Astrocyte (in vitro differentiated cells and primary cell): ENCODE measurements around the gene PARD3B. TPM values are rescaled to one million over a fixed set of nuclear protein-coding genes. Genes with fewer than 3 reads are reported as not detected.

Experiments
- DNase-seq: peaks from one replicate; pipeline ENCODE4 v3.0.0-alpha.2; 2010; ENCODE audit warnings: low read depth
- FAIRE-seq: peaks from 2 replicates; lab custom pipeline; 2011; peaks lifted over from hg19 to GRCh38; lab: Jason Lieb, UNC
- H2AFZ ChIP-seq: 2 replicates; pipeline ENCODE4 v1.6.0; 2012; ENCODE audit warnings: low read depth, low read length, inconsistent platforms
- H3K27ac ChIP-seq: 2 replicates; pipeline ENCODE4 v1.5.1; 2011; ENCODE audit warnings: low read depth, low read length, inconsistent platforms
- H3K27me3 ChIP-seq: 2 replicates; pipeline ENCODE4 v1.6.0; 2011; ENCODE audit warnings: low read length, inconsistent platforms; ENCODE audit not compliant: insufficient read depth
- H3K36me3 ChIP-seq: 2 replicates; pipeline ENCODE4 v1.5.1; 2011; ENCODE audit warnings: low read length, inconsistent platforms; ENCODE audit not compliant: insufficient read depth
- H3K4me1 ChIP-seq: 2 replicates; pipeline ENCODE4 v1.5.1; 2011; ENCODE audit warnings: low read length, inconsistent platforms; ENCODE audit not compliant: insufficient read depth
- H3K4me2 ChIP-seq: 2 replicates; pipeline ENCODE4 v1.6.0; 2012; ENCODE audit warnings: low read length, inconsistent platforms
- H3K4me3 ChIP-seq: 2 replicates; pipeline ENCODE4 v1.5.1; 2011; ENCODE audit warnings: low read depth, mild to moderate bottlenecking, low read length, inconsistent platforms; ENCODE audit not compliant: insufficient read depth
- H3K79me2 ChIP-seq: 2 replicates; pipeline ENCODE4 v1.6.0; 2012; ENCODE audit warnings: mild to moderate bottlenecking, low read length, inconsistent platforms; ENCODE audit not compliant: insufficient read depth
- H3K9ac ChIP-seq: 2 replicates; pipeline ENCODE4 v1.6.0; 2012; ENCODE audit warnings: mild to moderate bottlenecking, low read length, inconsistent platforms
- H3K9me3 ChIP-seq: 2 replicates; pipeline ENCODE4 v1.5.1; 2012; ENCODE audit warnings: low read depth, mild to moderate bottlenecking, low read length, inconsistent platforms; ENCODE audit not compliant: insufficient read depth
- H4K20me1 ChIP-seq: 2 replicates; pipeline ENCODE4 v1.6.0; 2012; ENCODE audit warnings: low read length, inconsistent platforms; ENCODE audit not compliant: insufficient read depth
- H3K27ac Mint-ChIP-seq: one replicate; pipeline ENCODE4 v1.8.0; 2021; ENCODE audit warnings: mild to moderate bottlenecking, mixed read lengths; ENCODE audit not compliant: unreplicated experiment
- H3K27me3 Mint-ChIP-seq: one replicate; pipeline ENCODE4 v1.8.0; 2021; ENCODE audit warnings: low read depth, mixed read lengths; ENCODE audit not compliant: unreplicated experiment
- H3K36me3 Mint-ChIP-seq: one replicate; pipeline ENCODE4 v1.8.0; 2021; ENCODE audit warnings: low read depth, mixed read lengths; ENCODE audit not compliant: unreplicated experiment
- H3K4me1 Mint-ChIP-seq: one replicate; pipeline ENCODE4 v1.8.0; 2021; ENCODE audit warnings: low read depth, mixed read lengths; ENCODE audit not compliant: unreplicated experiment
- H3K4me3 Mint-ChIP-seq: one replicate; pipeline ENCODE4 v1.8.0; 2021; ENCODE audit warnings: mild to moderate bottlenecking, moderate library complexity, mixed read lengths; ENCODE audit not compliant: unreplicated experiment
- H3K9me3 Mint-ChIP-seq: one replicate; pipeline ENCODE4 v1.8.0; 2021; ENCODE audit warnings: mild to moderate bottlenecking, mixed read lengths; ENCODE audit not compliant: unreplicated experiment
- EZH2 ChIP-seq: IDR thresholded peaks from 2 replicates; pipeline ENCODE4 v1.6.1; 2012; ENCODE audit warnings: mild to moderate bottlenecking, low read length, inconsistent platforms; ENCODE audit not compliant: insufficient read depth
- total RNA-seq: library from RNA; stranded (reverse); gene quantifications from 2 replicates; pipeline ENCODE4 v1.2.1, GENCODE V29; 2021
- TF ChIP-seq, protein P1 (sequence below): IDR thresholded peaks from 2 replicates; pipeline ENCODE4 v1.5.1; 2011; ENCODE audit warnings: low read depth, mild to moderate bottlenecking, inconsistent platforms, low read length, moderate library complexity; ENCODE audit not compliant: insufficient read depth

PARD3B gene
- total RNA-seq, 1 donor from 2014 or later: 6.5 TPM

DNA sequence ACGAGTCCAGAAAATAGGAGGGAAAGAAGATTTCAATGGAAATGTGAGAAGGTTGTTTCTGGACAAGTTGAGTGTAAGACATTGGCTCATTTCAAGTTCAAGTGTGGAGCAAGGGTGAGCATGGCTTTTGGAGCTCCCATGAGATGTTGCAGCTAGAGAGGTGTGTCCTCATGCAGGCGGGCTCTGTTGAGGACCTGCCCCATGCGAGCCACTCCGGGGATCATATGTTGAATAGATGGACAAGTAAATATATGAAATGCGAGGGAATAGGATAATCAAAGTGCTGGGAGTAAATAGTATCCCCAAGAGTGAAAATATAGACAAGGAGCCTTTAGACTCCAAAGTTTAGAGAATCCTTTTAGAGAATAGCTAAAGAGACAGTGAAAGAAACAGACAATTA lies 936.6 kb downstream of the PARD3B start:
- Histone ChIP-seq H2AFZ (no peak overlapping the region), H4K20me1 (no peaks in the 10 kb centered on the region), H3K36me3 (no peaks in the 10 kb centered on the region), H3K27me3 (no peaks in the 10 kb centered on the region), H3K4me1 (peaks cover 6% of the 10 kb centered on the region), H3K4me3 (no peak overlapping the region), H3K79me2 (no peaks in the 10 kb centered on the region), H3K27ac (no peak overlapping the region), H3K4me2 (no peak overlapping the region), H3K9me3 (no peaks in the 10 kb centered on the region), H3K9ac (no peak overlapping the region)
- no peaks in the 10 kb centered on the region for H3K36me3 Mint-ChIP-seq
- no peaks in the 10 kb centered on the region for H3K27me3 Mint-ChIP-seq
- FAIRE-seq (no peak), DNase-seq (no peak)
- no peaks in the 10 kb centered on the region for H3K9me3 Mint-ChIP-seq
- H3K27ac Mint-ChIP-seq: no peak overlapping the region
- H3K4me3 Mint-ChIP-seq: no peak overlapping the region
- TF ChIP-seq EZH2: no peak
- TF ChIP-seq, protein P1, sequence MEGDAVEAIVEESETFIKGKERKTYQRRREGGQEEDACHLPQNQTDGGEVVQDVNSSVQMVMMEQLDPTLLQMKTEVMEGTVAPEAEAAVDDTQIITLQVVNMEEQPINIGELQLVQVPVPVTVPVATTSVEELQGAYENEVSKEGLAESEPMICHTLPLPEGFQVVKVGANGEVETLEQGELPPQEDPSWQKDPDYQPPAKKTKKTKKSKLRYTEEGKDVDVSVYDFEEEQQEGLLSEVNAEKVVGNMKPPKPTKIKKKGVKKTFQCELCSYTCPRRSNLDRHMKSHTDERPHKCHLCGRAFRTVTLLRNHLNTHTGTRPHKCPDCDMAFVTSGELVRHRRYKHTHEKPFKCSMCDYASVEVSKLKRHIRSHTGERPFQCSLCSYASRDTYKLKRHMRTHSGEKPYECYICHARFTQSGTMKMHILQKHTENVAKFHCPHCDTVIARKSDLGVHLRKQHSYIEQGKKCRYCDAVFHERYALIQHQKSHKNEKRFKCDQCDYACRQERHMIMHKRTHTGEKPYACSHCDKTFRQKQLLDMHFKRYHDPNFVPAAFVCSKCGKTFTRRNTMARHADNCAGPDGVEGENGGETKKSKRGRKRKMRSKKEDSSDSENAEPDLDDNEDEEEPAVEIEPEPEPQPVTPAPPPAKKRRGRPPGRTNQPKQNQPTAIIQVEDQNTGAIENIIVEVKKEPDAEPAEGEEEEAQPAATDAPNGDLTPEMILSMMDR: no peak
- peaks cover 13% of the 10 kb centered on the region for H3K4me1 Mint-ChIP-seq

DNA sequence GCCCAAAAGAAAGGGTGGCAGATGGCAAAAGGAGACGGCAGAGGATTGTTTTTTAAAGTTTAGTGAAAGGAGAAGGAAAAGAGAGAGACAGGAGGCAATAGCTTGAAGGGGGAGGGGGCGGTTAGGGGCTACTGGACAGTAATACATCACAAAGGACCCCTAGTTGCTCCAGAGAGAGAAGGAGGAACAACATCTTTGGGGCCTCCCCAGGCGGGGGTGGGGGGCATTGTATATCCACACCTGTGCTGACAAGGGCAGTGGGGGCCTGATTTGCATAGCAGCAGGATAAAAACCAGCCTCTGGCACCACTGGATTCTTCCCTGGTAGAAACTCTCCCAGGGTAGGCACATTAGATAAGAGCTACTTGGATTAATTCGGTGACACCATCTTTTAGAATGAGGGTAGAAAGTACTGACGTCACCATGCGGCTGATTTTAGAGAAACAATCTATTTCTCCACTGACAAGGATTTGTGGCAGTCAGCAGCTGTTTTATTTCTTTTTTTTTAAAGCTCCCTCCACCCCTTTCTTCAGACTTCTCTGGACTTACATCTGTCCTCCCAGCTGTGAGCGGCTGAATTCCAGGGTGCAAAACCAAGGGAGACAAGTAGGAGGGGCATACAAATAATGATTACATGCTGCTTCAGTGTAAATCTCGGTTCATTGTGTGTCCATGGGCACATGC lies 937.3 kb downstream of the PARD3B start:
- H2AFZ ChIP-seq: no peak overlapping the region
- H3K27ac ChIP-seq: no peak overlapping the region
- no peak overlapping the region for H3K4me3 ChIP-seq
- no peaks in the 10 kb centered on the region for H3K27me3 ChIP-seq
- H3K36me3 ChIP-seq: no peaks in the 10 kb centered on the region
- Mint-ChIP-seq H3K36me3 (no peaks in the 10 kb centered on the region), H3K4me3 (no peak overlapping the region), H3K27me3 (no peaks in the 10 kb centered on the region), H3K4me1 (peaks cover 6% of the 10 kb centered on the region), H3K9me3 (no peaks in the 10 kb centered on the region), H3K27ac (no peak overlapping the region)
- H4K20me1 ChIP-seq: no peaks in the 10 kb centered on the region
- TF ChIP-seq EZH2: no peak
- TF ChIP-seq, protein P1: no peak
- DNase-seq: no peak
- H3K9ac ChIP-seq: no peak overlapping the region
- no peak for FAIRE-seq
- no peaks in the 10 kb centered on the region for H3K79me2 ChIP-seq
- no peaks in the 10 kb centered on the region for H3K9me3 ChIP-seq
- no peak overlapping the region for H3K4me2 ChIP-seq
- peaks cover 5% of the 10 kb centered on the region for H3K4me1 ChIP-seq

DNA sequence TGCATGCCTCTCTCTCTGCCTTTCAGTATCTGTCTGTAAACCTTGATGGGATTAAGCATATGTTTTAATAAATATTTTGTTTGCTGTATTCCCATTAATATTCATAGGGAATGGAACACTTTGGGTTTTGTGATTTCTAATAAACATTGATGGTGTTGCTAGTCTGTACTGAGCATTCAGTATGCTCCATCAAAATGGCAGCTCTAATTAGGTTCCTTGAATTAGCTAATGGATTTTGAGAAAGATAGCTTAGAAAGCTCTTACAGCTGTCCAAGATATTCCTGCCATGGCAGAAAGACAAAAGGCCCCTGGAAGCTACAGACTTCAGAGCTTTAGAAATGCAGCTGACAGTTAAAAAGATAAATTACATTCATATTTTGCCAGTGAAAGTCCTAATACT lies 937.8 kb downstream of the PARD3B start:
- no peaks in the 10 kb centered on the region for H3K27me3 ChIP-seq
- H3K4me1 ChIP-seq: no peaks in the 10 kb centered on the region
- H3K9me3 ChIP-seq: no peaks in the 10 kb centered on the region
- H4K20me1 ChIP-seq: no peaks in the 10 kb centered on the region
- Mint-ChIP-seq H3K27me3 (no peaks in the 10 kb centered on the region), H3K4me3 (no peak overlapping the region), H3K36me3 (no peaks in the 10 kb centered on the region), H3K9me3 (no peaks in the 10 kb centered on the region), H3K27ac (no peak overlapping the region), H3K4me1 (peaks cover 5% of the 10 kb centered on the region)
- no peak overlapping the region for H3K27ac ChIP-seq
- H3K4me3 ChIP-seq: no peak overlapping the region
- FAIRE-seq: no peak
- H3K4me2 ChIP-seq: no peak overlapping the region
- no peaks in the 10 kb centered on the region for H3K79me2 ChIP-seq
- H3K36me3 ChIP-seq: no peaks in the 10 kb centered on the region
- TF ChIP-seq, protein P1: no peak
- TF ChIP-seq EZH2: no peak
- H3K9ac ChIP-seq: no peak overlapping the region
- no peak overlapping the region for H2AFZ ChIP-seq
- no peak for DNase-seq
